ENCODE data around the gene ANKRD13A. TPM values are rescaled to one million over a fixed set of nuclear protein-coding genes. Genes with fewer than 3 reads are reported as not detected.
A peak's percentile ranks its signal among the peaks of the same experiment; 100 is the strongest.

The ANKRD13A gene
- total RNA-seq, 1 experiment from 2014 or later, result 19.9 TPM

GRCh38 chr12:110001596-110001995 is 2.4 kb downstream of the ANKRD13A start (continued):
- TF ChIP-seq ELF1 (IDR thresholded peaks at IDR 0.05; ENCODE audit: borderline replicate concordance, low read depth) (no peak), CTCF (IDR thresholded peaks at IDR 0.05 in 2 of 3, conservative IDR thresholded peaks at IDR 0.05 in 1 of 3; ENCODE audit: borderline replicate concordance in 1 of 3, insufficient read depth in 1 of 3, low read depth in 2 of 3, low read length in 2 of 3) (no peak), SRF (IDR thresholded peaks at IDR 0.05; ENCODE audit: low read depth) (no peak), SIN3A (IDR thresholded peaks at IDR 0.05; ENCODE audit: low read depth) (no peak), ATF3 (IDR thresholded peaks at IDR 0.05) (no peak), ZNF274 (IDR thresholded peaks at IDR 0.05; ENCODE audit: low read depth, low read length) (no peak), JUND (IDR thresholded peaks at IDR 0.05) (no peak), RAD21 (IDR thresholded peaks at IDR 0.05; ENCODE audit: low read depth) (no peak), EZH2 (IDR thresholded peaks at IDR 0.05) (no peak), EGR1 (IDR thresholded peaks at IDR 0.05; ENCODE audit: low read depth) (no peak; the same call in 1 of the 2 replicates), EZH2phosphoT487 (IDR thresholded peaks at IDR 0.05; ENCODE audit: borderline replicate concordance) (no peak), CEBPB (IDR thresholded peaks at IDR 0.05; ENCODE audit: low read depth) (no peak), SP1 (IDR thresholded peaks at IDR 0.05; ENCODE audit: low read depth) (no peak)

- H3K27me3 ChIP-seq (ENCODE audit: insufficient read depth, low read length), result no peaks in the 10 kb centered on the region
- BruUV-seq (replicated peaks), result no TSS peak
- no peak overlapping the region for H2AFZ ChIP-seq (ENCODE audit: low read depth, low read length, poor library complexity, severe bottlenecking)
- DNase-seq (ENCODE audit: low read depth, low spot score) (no peak), ATAC-seq (no peak)
- peaks cover 16% of the 10 kb centered on the region; the same call in 1 of the 2 replicates for H3K79me2 ChIP-seq (ENCODE audit: insufficient read depth, low read length)
- H3K4me3 ChIP-seq (replicated peaks in 1 of 2; ENCODE audit: low read depth in 1 of 2, low read length in 2 of 2), result no peak overlapping the region
- TF ChIP-seq POLR2AphosphoS5 (IDR thresholded peaks at IDR 0.05; ENCODE audit: low read depth, low read length) (no peak), CEBPB (IDR thresholded peaks at IDR 0.05; ENCODE audit: low read depth) (no peak), SRF (IDR thresholded peaks at IDR 0.05; ENCODE audit: low read depth) (no peak), SIN3A (IDR thresholded peaks at IDR 0.05; ENCODE audit: low read depth) (no peak), ZBTB33 (IDR thresholded peaks at IDR 0.05; ENCODE audit: extremely low read depth, insufficient replicate concordance, low read length) (no peak)
- peaks cover 28 to 51% of the 10 kb centered on the region in 2 experiments for H3K4me1 ChIP-seq (ENCODE audit: control insufficient read depth in 1 of 2, insufficient read depth in 2 of 2, low read length in 2 of 2)
- CTCF ChIA-PET, result no interaction called here
- intact Hi-C loops (cut with micrococcal nuclease), result no loop called here
- RAD21 ChIA-PET (ENCODE audit: low non-redundant PET in 1 of 2, low total read pairs in 2 of 2, uncharacterized antibody in 2 of 2, unreplicated experiment in 2 of 2), result no interaction called here
- H3K9me3 ChIP-seq (ENCODE audit: control insufficient read depth in 1 of 2, insufficient read depth in 1 of 2, low read depth in 1 of 2, low read length in 2 of 2), result no peaks in the 10 kb centered on the region
- H3K36me3 ChIP-seq (ENCODE audit: control insufficient read depth in 1 of 2, insufficient read depth in 2 of 2, low read length in 2 of 2), result no peaks in the 10 kb centered on the region
- H3K4me2 ChIP-seq (ENCODE audit: low read length), result peak overlapping the region; percentile 56
- no peaks in the 10 kb centered on the region for H4K20me1 ChIP-seq (ENCODE audit: insufficient read depth)
- peak overlapping the region; percentile 39 for H3K9ac ChIP-seq (ENCODE audit: low read length)
- no peaks in the 10 kb centered on the region for H3K9me2 ChIP-seq (ENCODE audit: insufficient read depth)
- POLR2A ChIA-PET, result no interaction called here
- H3K27ac ChIP-seq (ENCODE audit: low read depth, low read length), result no peak overlapping the region
Observed at GRCh38 chr12:110002676-110003515, 3.7 kb downstream of the ANKRD13A start.
